ENCODE data around the gene LYRM9.
"Not testable (repeated sequence)": the region's sequence is repeated elsewhere in the genome, so short reads cannot be mapped to it uniquely, and the experiment has no call there.

Gene LYRM9

GRCh38 chr17:27839571-27840405 lies 53.4 kb downstream of the LYRM9 start:
- DNase-seq (ENCODE audit: low read depth in 3 of 3), result not testable (repeated sequence)

GRCh38 chr17:27838607-27839006 lies 54.6 kb downstream of the LYRM9 start:
- DNase-seq (ENCODE audit: low read depth in 3 of 3), result not testable (repeated sequence)

- not testable (repeated sequence) for DNase-seq (ENCODE audit: low read depth in 3 of 3)
These were observed 55.4 kb downstream of the LYRM9 start for GRCh38 chr17:27837769-27838168.

- no peak for DNase-seq (ENCODE audit: low read depth in 3 of 3)
These were observed 56.5 kb downstream of the LYRM9 start for GRCh38 chr17:27836651-27837050.

GRCh38 chr17:27834571-27834970 lies 58.6 kb downstream of the LYRM9 start:
- no peak for DNase-seq (ENCODE audit: low read depth in 3 of 3)

GRCh38 chr17:27832831-27833230 lies 60.3 kb downstream of the LYRM9 start:
- no peak for DNase-seq (ENCODE audit: low read depth in 3 of 3)

GRCh38 chr17:27829888-27830287 lies 63.3 kb downstream of the LYRM9 start:
- not testable (repeated sequence) for DNase-seq (ENCODE audit: low read depth in 3 of 3)

- DNase-seq (ENCODE audit: low read depth in 3 of 3), result not testable (repeated sequence)
These were observed 63.9 kb downstream of the LYRM9 start for GRCh38 chr17:27829143-27829711.
